CD4-positive, alpha-beta memory T cell (primary cell): ENCODE measurements around the gene PPP6R2. TPM values are rescaled to one million over a fixed set of nuclear protein-coding genes. Genes with fewer than 3 reads are reported as not detected.

ENCODE experiments used
- CTCF ChIA-PET: fragments of 350-600 bp; sonication (Branson Sonifier 250); formaldehyde crosslinking; loops from one replicate; lab custom pipeline; 2021; ENCODE audit warnings: inconsistent platforms; ENCODE audit not compliant: partially characterized antibody; lab: Charles Lee
- POLR2A ChIA-PET: fragments of 350-600 bp; sonication (Branson Sonifier 250); formaldehyde crosslinking; loops from one replicate; lab custom pipeline; 2021; ENCODE audit not compliant: partially characterized antibody; lab: Charles Lee
- DNase-seq, 5 donors: peaks; one replicate each; pipeline versions ENCODE4 v3.0.0 to v3.0.0-alpha.2; 2020 to 2022; ENCODE audit warnings: mixed read lengths in 1 of 5
- H3K27ac ChIP-seq: one replicate; pipeline ENCODE4 v1.7.0; 2013; ENCODE audit warnings: low read depth, low read length
- H3K27me3 ChIP-seq: 2 replicates; pipeline ENCODE4 v1.7.0; 2013; ENCODE audit warnings: mild to moderate bottlenecking, low read length, moderate library complexity; ENCODE audit not compliant: insufficient read depth
- H3K36me3 ChIP-seq: 2 replicates; pipeline ENCODE4 v1.7.0; 2013; ENCODE audit warnings: mild to moderate bottlenecking, low read length, moderate library complexity; ENCODE audit not compliant: insufficient read depth
- H3K4me1 ChIP-seq: 2 replicates; pipeline ENCODE4 v1.7.0; 2013; ENCODE audit warnings: mild to moderate bottlenecking, low read length, moderate library complexity; ENCODE audit not compliant: insufficient read depth
- H3K4me3 ChIP-seq, 2 donors: one replicate each; pipeline ENCODE4 v1.7.0; 2013; ENCODE audit warnings: low read length in 2 of 2, mild to moderate bottlenecking in 1 of 2
- H3K9me3 ChIP-seq, 2 donors: one replicate each; pipeline ENCODE4 v1.7.0; 2013; ENCODE audit warnings: low read length in 2 of 2, control low read depth in 1 of 2; ENCODE audit not compliant: control insufficient read depth in 1 of 2
- H3K27ac Mint-ChIP-seq, 7 donors: one replicate each; pipeline ENCODE4 v1.8.0; 2020 to 2021; ENCODE audit warnings: mixed read lengths in 7 of 7, mild to moderate bottlenecking in 6 of 7, inconsistent platforms in 3 of 7, moderate library complexity in 3 of 7
- H3K27me3 Mint-ChIP-seq, 2 donors: one replicate each; pipeline ENCODE4 v1.8.0; 2020 to 2021; ENCODE audit warnings: mixed read lengths in 2 of 2
- H3K36me3 Mint-ChIP-seq, 2 donors: one replicate each; pipeline ENCODE4 v1.8.0; 2020 to 2021; ENCODE audit warnings: mixed read lengths in 2 of 2, inconsistent platforms in 1 of 2, mild to moderate bottlenecking in 1 of 2
- H3K4me1 Mint-ChIP-seq, 4 donors: one replicate each; pipeline ENCODE4 v1.8.0; 2020 to 2021; ENCODE audit warnings: mixed read lengths in 4 of 4, mild to moderate bottlenecking in 1 of 4
- H3K4me3 Mint-ChIP-seq, 8 donors: one replicate each; pipeline ENCODE4 v1.8.0; 2020 to 2021; ENCODE audit warnings: mixed read lengths in 8 of 8, mild to moderate bottlenecking in 7 of 8, moderate library complexity in 6 of 8, inconsistent platforms in 3 of 8
- H3K9me3 Mint-ChIP-seq, 8 donors: one replicate each; pipeline ENCODE4 v1.8.0; 2020 to 2021; ENCODE audit warnings: mixed read lengths in 8 of 8, mild to moderate bottlenecking in 5 of 8, inconsistent platforms in 3 of 8, moderate library complexity in 1 of 8
- intact Hi-C: fragments of 100-400 bp; cut with micrococcal nuclease; formaldehyde crosslinking; loops from one replicate; pipeline ENCODE4 v1.15.1; 2023
- polyA plus RNA-seq, 2 donors: library from polyadenylated mRNA; unstranded; fragments of 300-500 nt; fragmentation: Illumina TruSeq; gene quantifications; one replicate each; pipeline ENCODE4 v1.2.3, GENCODE V29; 2021
- total RNA-seq, 2 experiments: library from RNA; stranded (reverse); gene quantifications; one replicate each; pipeline ENCODE4 v1.2.3, GENCODE V29; 2021

PPP6R2 gene
- total and polyA plus RNA-seq, 4 experiments from 2014 or later = 13.3 to 91.2 (median 53.9) TPM

GRCh38 chr22:50314455-50315288 is 28.5 kb upstream of the PPP6R2 start:
- Histone ChIP-seq H3K4me1 (peaks cover 19% of the 10 kb centered on the region), H3K36me3 (no peaks in the 10 kb centered on the region), H3K27ac (peak overlapping the region; percentile 30), H3K27me3 (no peaks in the 10 kb centered on the region), H3K4me3 (peak overlapping the region; percentile 28 to 36), H3K9me3 (no peaks in the 10 kb centered on the region)
- Mint-ChIP-seq H3K27ac (peak overlapping the region; percentile 40 to 97 (median 91)), H3K4me1 (peaks cover 6 to 18% (median 12%) of the 10 kb centered on the region in 4 donors), H3K4me3 (peak overlapping the region; percentile 81 to 96 (median 87)), H3K9me3 (no peaks in the 10 kb centered on the region), H3K36me3 (no peaks in the 10 kb centered on the region), H3K27me3 (no peaks in the 10 kb centered on the region)
- CTCF ChIA-PET = interaction anchor here (0.9 to 2.9 kb wide), 3 partner anchors 13 to 62 kb away, joined by 4 to 15 read pairs (median 8); partner anchors contain the start of gene DENND6B
- POLR2A ChIA-PET = interaction anchor here (0.8 to 2.7 kb wide), 10 partner anchors 10 to 306 kb away, joined by 3 to 9 read pairs (median 4); partner anchors contain the start of genes DENND6B, HDAC10 and SCO2
- intact Hi-C loops = loop anchor here (1.0 kb wide), 1 partner anchor 28 kb away; no protein-coding TSS in a partner anchor
- peak; percentile 54 to 72 (median 60) for DNase-seq

DNA sequence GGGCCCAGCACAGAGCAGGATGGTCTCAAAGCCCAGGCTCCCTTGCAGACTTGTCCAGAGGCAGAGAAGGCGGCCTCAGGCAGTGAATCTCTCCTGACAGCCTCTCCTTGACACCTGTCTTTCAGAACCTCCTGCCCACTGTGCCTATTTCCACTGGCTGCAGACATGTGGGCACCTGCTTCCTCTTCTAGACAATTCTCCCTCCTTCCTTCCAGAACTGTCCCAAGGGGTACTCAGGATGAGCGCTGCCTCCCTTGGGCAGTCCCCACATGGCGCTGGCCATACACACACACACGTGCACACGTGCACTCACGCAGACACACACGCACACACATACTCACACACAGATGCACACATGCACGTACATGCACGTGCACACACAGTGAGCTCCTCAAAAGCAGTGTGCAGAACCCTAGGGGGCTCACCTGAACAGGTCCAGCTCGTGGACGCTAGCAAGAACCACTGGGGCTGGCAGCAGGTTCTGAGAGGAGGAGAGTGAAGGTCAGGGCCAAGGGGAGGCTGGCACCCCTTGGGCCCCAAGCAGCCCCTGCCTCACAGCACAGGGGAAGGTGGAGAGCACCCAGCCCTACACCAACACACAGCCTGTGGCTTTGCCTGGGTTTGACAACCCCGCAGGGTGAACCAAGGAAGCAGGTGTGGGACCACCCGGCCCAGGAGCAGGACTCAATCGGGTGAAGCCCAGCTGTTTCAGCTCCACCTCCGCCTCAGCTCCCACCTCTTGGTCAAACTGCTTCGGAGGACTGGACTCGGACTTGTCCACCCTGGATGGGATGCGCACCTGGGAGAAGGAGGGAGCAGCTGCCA is 27.6 kb upstream of the PPP6R2 start:
- H3K27ac Mint-ChIP-seq = peak overlapping the region in 5 of 7 donors; percentile 60 to 86 (median 64)
- Histone ChIP-seq H3K4me1 (peaks cover 19% of the 10 kb centered on the region), H3K4me3 (no peak overlapping the region), H3K9me3 (no peaks in the 10 kb centered on the region), H3K36me3 (no peaks in the 10 kb centered on the region), H3K27me3 (no peaks in the 10 kb centered on the region), H3K27ac (peak overlapping the region; percentile 30)
- intact Hi-C loops = no loop called here
- DNase-seq = peak in 1 of 5 donors; percentile 35
- CTCF ChIA-PET = interaction anchor here (0.8 to 2.9 kb wide), 3 partner anchors 12 to 74 kb away, joined by 3 to 15 read pairs (median 8); partner anchors contain the start of gene DENND6B
- H3K4me1 Mint-ChIP-seq = peaks cover 6 to 18% (median 12%) of the 10 kb centered on the region in 4 donors
- H3K9me3 Mint-ChIP-seq = no peaks in the 10 kb centered on the region
- no peaks in the 10 kb centered on the region for H3K36me3 Mint-ChIP-seq
- no peaks in the 10 kb centered on the region for H3K27me3 Mint-ChIP-seq
- peak overlapping the region; percentile 12 to 79 (median 64) for H3K4me3 Mint-ChIP-seq
- POLR2A ChIA-PET = interaction anchor here (1.3 to 2.7 kb wide), 5 partner anchors 9 to 210 kb away, joined by 4 to 9 read pairs (median 6); partner anchors contain the start of genes DENND6B, HDAC10 and SCO2

GRCh38 chr22:50316114-50317065 is 26.7 kb upstream of the PPP6R2 start:
- Histone ChIP-seq H3K4me3 (no peak overlapping the region), H3K9me3 (no peaks in the 10 kb centered on the region), H3K27me3 (no peaks in the 10 kb centered on the region), H3K27ac (no peak overlapping the region), H3K36me3 (no peaks in the 10 kb centered on the region), H3K4me1 (peaks cover 19% of the 10 kb centered on the region)
- no peaks in the 10 kb centered on the region for H3K36me3 Mint-ChIP-seq
- peaks cover 6 to 18% (median 12%) of the 10 kb centered on the region in 4 donors for H3K4me1 Mint-ChIP-seq
- POLR2A ChIA-PET = interaction anchor here (2.7 kb wide), 1 partner anchor 8 kb away, joined by 9 read pairs; no protein-coding TSS in a partner anchor
- intact Hi-C loops = no loop called here
- no peak overlapping the region for H3K4me3 Mint-ChIP-seq
- no peak overlapping the region for H3K27ac Mint-ChIP-seq
- no peaks in the 10 kb centered on the region for H3K9me3 Mint-ChIP-seq
- DNase-seq = peak in 1 of 5 donors; percentile 31
- H3K27me3 Mint-ChIP-seq = no peaks in the 10 kb centered on the region
- CTCF ChIA-PET = interaction anchor here (0.8 to 2.9 kb wide), 2 partner anchors 11 to 75 kb away, joined by 3 to 15 read pairs; partner anchors contain the start of gene DENND6B

DNA sequence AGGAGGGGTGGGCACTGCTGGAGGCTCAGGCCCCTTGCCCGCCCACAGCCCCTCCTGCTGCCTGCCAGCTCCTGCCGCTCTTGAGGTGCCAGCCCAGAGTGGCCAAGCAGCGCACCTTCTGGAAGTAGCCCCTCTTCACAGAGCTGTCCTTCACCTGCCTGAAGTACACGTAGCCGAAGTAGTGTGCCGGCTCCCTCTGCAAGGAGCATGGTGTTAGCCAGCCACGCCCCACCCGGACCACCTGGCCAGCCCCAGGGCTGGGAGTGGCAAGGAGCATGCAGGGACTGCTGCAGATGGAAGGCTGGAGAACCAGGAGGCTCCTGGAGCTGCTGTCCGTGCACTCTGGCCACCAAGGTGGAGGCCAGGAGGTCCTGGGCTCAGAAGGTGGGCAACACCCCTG is 25.9 kb upstream of the PPP6R2 start:
- Mint-ChIP-seq H3K4me3 (no peak overlapping the region), H3K27me3 (no peaks in the 10 kb centered on the region), H3K27ac (peak overlapping the region in 1 of 7 donors; percentile 24), H3K9me3 (no peaks in the 10 kb centered on the region), H3K36me3 (no peaks in the 10 kb centered on the region), H3K4me1 (peaks cover 6 to 18% (median 12%) of the 10 kb centered on the region in 4 donors)
- no peak overlapping the region for H3K27ac ChIP-seq
- H3K27me3 ChIP-seq = no peaks in the 10 kb centered on the region
- intact Hi-C loops = no loop called here
- H3K9me3 ChIP-seq = no peaks in the 10 kb centered on the region
- POLR2A ChIA-PET = no interaction called here
- peaks cover 19% of the 10 kb centered on the region for H3K4me1 ChIP-seq
- no peaks in the 10 kb centered on the region for H3K36me3 ChIP-seq
- CTCF ChIA-PET = interaction anchor here (1.0 kb wide), 1 partner anchor 9 kb away, joined by 3 read pairs; the partner anchor contains the start of gene DENND6B
- H3K4me3 ChIP-seq = no peak overlapping the region
- DNase-seq = peak in 1 of 5 donors; percentile 26

DNA sequence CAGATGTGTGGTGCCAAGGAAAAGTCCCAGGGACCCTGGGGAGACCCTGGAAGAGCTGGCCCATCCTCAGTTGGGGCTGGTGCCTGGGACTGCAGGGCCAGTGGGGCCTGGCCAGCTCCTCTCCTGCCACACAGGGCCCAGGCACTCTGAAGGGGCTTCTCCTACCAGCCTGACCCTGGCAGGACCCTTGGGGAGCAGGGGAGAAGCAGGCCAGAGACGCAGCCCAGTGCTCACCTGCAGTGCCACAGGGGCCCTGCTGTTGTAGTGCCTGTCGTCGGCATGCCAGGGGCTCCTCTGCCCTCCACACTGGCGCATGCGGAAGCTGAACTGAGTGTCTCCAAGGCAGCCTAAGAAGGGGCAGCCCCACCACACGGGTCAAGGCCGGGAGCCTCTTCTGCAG is 25.5 kb upstream of the PPP6R2 start:
- POLR2A ChIA-PET = no interaction called here
- Histone ChIP-seq H3K4me1 (peaks cover 19% of the 10 kb centered on the region), H3K27ac (no peak overlapping the region), H3K4me3 (no peak overlapping the region), H3K36me3 (no peaks in the 10 kb centered on the region), H3K27me3 (no peaks in the 10 kb centered on the region), H3K9me3 (no peaks in the 10 kb centered on the region)
- Mint-ChIP-seq H3K4me1 (peaks cover 6 to 18% (median 12%) of the 10 kb centered on the region in 4 donors), H3K27ac (peak overlapping the region in 1 of 7 donors; percentile 15), H3K27me3 (no peaks in the 10 kb centered on the region), H3K4me3 (no peak overlapping the region), H3K36me3 (no peaks in the 10 kb centered on the region), H3K9me3 (no peaks in the 10 kb centered on the region)
- peak in 1 of 5 donors; percentile 9 for DNase-seq
- intact Hi-C loops = no loop called here
- CTCF ChIA-PET = interaction anchor here (1.0 kb wide), 1 partner anchor 9 kb away, joined by 3 read pairs; the partner anchor contains the start of gene DENND6B

DNA sequence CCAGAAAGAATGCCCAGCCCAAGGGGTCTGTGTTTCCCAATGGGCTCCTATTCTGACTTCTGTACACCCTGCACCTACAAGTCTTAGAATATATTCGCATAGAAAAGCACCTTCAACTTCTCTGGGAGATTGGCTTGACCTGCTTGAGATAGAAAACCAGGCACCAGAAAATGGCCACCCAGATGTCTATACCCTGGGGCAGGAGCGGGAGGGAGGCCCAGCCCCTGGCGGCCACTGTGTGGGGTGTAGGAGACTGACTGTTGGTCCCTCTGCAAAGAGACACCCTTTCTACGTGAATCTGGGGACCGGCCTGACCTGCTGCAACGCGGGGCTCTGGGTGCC is 24.8 kb upstream of the PPP6R2 start:
- Mint-ChIP-seq H3K4me3 (no peak overlapping the region), H3K27ac (no peak overlapping the region), H3K36me3 (no peaks in the 10 kb centered on the region), H3K9me3 (no peaks in the 10 kb centered on the region), H3K27me3 (no peaks in the 10 kb centered on the region), H3K4me1 (peaks cover 6 to 18% (median 12%) of the 10 kb centered on the region in 4 donors)
- no peak for DNase-seq
- POLR2A ChIA-PET = no interaction called here
- Histone ChIP-seq H3K27me3 (no peaks in the 10 kb centered on the region), H3K4me3 (no peak overlapping the region), H3K27ac (no peak overlapping the region), H3K4me1 (peaks cover 19% of the 10 kb centered on the region), H3K9me3 (no peaks in the 10 kb centered on the region), H3K36me3 (no peaks in the 10 kb centered on the region)
- CTCF ChIA-PET = no interaction called here
- intact Hi-C loops = no loop called here
